ENCODE measurements around the gene NES.

NES gene

DNA sequence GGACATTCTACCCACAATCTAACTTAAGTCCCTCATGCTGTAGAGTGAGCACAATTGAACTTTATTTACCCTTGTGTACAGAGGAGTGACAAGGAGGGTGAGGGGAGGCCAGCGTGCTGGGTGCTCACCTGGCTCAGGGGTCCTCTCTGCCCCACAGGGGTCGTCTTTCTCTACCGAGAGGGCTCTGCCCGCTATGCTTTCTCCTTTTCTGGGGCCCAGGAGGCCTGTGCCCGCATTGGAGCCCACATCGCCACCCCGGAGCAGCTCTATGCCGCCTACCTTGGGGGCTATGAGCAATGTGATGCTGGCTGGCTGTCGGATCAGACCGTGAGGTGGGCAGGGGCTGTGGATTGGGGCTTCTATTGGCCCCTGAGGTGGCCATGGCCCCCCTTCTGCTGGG is 29.9 kb downstream of the NES start:
- Histone ChIP-seq H3K9ac (ENCODE audit: low read depth in 1 of 2, low read length in 2 of 2) (no peak overlapping the region), H3K9me3 (ENCODE audit: control insufficient read depth in 2 of 2, low read length in 2 of 2) (no peaks in the 10 kb centered on the region), H3K27me3 (ENCODE audit: control insufficient read depth in 2 of 2, insufficient read depth in 2 of 2, low read length in 2 of 2) (peaks cover 0 to 12% of the 10 kb centered on the region in 2 donors), H3K4me3 (ENCODE audit: low read length in 2 of 2) (no peak overlapping the region), H3K27ac (ENCODE audit: low read depth in 2 of 2, low read length in 2 of 2) (no peak overlapping the region), H3K4me1 (ENCODE audit: control insufficient read depth in 2 of 2, insufficient read depth in 2 of 2, low read length in 2 of 2) (no peaks in the 10 kb centered on the region), H3K36me3 (ENCODE audit: control insufficient read depth in 2 of 2, insufficient read depth in 2 of 2, low read length in 2 of 2) (no peaks in the 10 kb centered on the region)

DNA sequence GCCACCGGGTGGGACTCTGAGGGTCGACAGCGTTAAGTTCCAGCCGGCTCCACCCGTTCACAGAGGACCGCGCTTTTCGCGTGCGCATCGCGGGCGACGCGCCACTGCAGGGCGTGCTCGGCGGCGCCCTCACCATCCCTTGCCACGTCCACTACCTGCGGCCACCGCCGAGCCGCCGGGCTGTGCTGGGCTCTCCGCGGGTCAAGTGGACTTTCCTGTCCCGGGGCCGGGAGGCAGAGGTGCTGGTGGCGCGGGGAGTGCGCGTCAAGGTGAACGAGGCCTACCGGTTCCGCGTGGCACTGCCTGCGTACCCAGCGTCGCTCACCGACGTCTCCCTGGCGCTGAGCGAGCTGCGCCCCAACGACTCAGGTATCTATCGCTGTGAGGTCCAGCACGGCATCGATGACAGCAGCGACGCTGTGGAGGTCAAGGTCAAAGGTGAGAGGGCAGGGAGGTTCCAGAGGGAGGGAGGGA is 30.4 kb downstream of the NES start:
- H3K4me1 ChIP-seq (ENCODE audit: control insufficient read depth in 2 of 2, insufficient read depth in 2 of 2, low read length in 2 of 2) = no peaks in the 10 kb centered on the region
- H3K27me3 ChIP-seq (ENCODE audit: control insufficient read depth in 2 of 2, insufficient read depth in 2 of 2, low read length in 2 of 2) = peaks cover 0 to 12% of the 10 kb centered on the region in 2 donors
- H3K9ac ChIP-seq (ENCODE audit: low read depth in 1 of 2, low read length in 2 of 2) = no peak overlapping the region
- no peaks in the 10 kb centered on the region for H3K36me3 ChIP-seq (ENCODE audit: control insufficient read depth in 2 of 2, insufficient read depth in 2 of 2, low read length in 2 of 2)
- H3K4me3 ChIP-seq (ENCODE audit: low read length in 2 of 2) = no peak overlapping the region
- no peak overlapping the region for H3K27ac ChIP-seq (ENCODE audit: low read depth in 2 of 2, low read length in 2 of 2)
- no peaks in the 10 kb centered on the region for H3K9me3 ChIP-seq (ENCODE audit: control insufficient read depth in 2 of 2, low read length in 2 of 2)

DNA sequence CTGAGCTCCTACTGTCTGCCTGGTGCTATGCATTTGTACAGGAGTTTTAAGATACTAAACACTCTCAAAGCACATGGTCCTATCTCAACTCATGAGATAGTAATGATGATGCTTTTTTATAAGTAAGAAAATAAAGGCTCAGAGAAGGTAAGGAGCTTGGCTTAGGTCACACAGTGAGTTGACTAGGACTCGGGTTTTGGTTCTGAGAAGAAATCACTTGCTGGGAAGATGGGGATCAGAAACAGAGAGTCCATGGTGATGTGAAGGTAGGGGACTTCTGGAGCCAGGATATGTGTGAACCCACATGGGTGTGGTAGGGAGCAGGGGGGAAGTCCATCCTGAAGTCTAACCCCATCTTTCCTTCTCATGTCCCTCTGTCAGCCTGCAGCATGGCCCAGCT is 31.5 kb downstream of the NES start:
- Histone ChIP-seq H3K27ac (ENCODE audit: low read depth in 2 of 2, low read length in 2 of 2) (no peak overlapping the region), H3K27me3 (ENCODE audit: control insufficient read depth in 2 of 2, insufficient read depth in 2 of 2, low read length in 2 of 2) (peaks cover 9 to 17% of the 10 kb centered on the region in 2 donors), H3K4me3 (ENCODE audit: low read length in 2 of 2) (no peak overlapping the region), H3K9me3 (ENCODE audit: control insufficient read depth in 2 of 2, low read length in 2 of 2) (no peaks in the 10 kb centered on the region), H3K36me3 (ENCODE audit: control insufficient read depth in 2 of 2, insufficient read depth in 2 of 2, low read length in 2 of 2) (no peaks in the 10 kb centered on the region), H3K4me1 (ENCODE audit: control insufficient read depth in 2 of 2, insufficient read depth in 2 of 2, low read length in 2 of 2) (no peaks in the 10 kb centered on the region), H3K9ac (ENCODE audit: low read depth in 1 of 2, low read length in 2 of 2) (no peak overlapping the region)

DNA sequence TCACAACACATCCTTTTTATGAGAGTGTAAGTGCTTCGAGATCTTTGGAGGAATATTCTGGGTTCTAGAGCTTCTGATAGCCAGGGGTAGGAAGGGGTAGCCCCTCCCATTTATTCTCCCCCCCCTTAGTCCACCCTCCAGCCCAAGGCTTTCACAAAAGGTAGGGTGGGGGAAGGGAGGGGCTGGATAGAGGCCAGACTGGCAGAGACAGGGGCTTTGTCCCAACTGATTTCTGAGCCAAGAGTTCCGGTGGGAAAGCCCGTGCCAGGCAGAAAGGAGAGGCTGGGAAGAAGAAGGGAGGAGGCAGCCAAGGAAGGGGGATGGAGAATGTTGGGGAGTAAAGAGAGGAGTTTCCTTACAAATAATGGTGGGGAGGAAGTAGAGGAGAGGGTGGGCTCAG is 32.2 kb downstream of the NES start:
- Histone ChIP-seq H3K4me1 (ENCODE audit: control insufficient read depth in 2 of 2, insufficient read depth in 2 of 2, low read length in 2 of 2) (no peaks in the 10 kb centered on the region), H3K9ac (ENCODE audit: low read depth in 1 of 2, low read length in 2 of 2) (no peak overlapping the region), H3K36me3 (ENCODE audit: control insufficient read depth in 2 of 2, insufficient read depth in 2 of 2, low read length in 2 of 2) (no peaks in the 10 kb centered on the region), H3K27ac (ENCODE audit: low read depth in 2 of 2, low read length in 2 of 2) (no peak overlapping the region), H3K27me3 (ENCODE audit: control insufficient read depth in 2 of 2, insufficient read depth in 2 of 2, low read length in 2 of 2) (peaks cover 9 to 19% of the 10 kb centered on the region in 2 donors), H3K4me3 (ENCODE audit: low read length in 2 of 2) (no peak overlapping the region), H3K9me3 (ENCODE audit: control insufficient read depth in 2 of 2, low read length in 2 of 2) (no peaks in the 10 kb centered on the region)

DNA sequence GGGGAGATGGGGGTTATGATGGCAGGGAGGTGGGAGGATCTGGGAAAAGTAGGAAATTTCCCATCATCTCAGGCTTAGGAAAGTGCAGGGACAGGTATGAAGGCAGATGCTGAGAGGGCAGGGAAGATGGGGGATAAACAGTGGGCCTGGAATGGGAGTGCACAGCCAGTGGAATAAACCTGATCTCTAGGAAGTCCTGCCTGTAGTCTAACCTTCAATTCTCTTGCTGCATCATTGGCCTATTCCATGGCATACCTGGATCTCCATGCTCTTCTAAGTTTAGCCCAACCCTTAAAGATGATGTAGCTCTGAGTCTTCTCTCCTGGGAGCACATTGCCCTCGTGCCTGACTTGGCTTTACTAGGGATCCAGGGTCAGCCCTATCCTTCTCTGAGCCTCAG is 32.6 kb downstream of the NES start:
- Histone ChIP-seq H3K27me3 (ENCODE audit: control insufficient read depth in 2 of 2, insufficient read depth in 2 of 2, low read length in 2 of 2) (peaks cover 12 to 23% of the 10 kb centered on the region in 2 donors), H3K36me3 (ENCODE audit: control insufficient read depth in 2 of 2, insufficient read depth in 2 of 2, low read length in 2 of 2) (no peaks in the 10 kb centered on the region), H3K4me1 (ENCODE audit: control insufficient read depth in 2 of 2, insufficient read depth in 2 of 2, low read length in 2 of 2) (no peaks in the 10 kb centered on the region), H3K9ac (ENCODE audit: low read depth in 1 of 2, low read length in 2 of 2) (no peak overlapping the region), H3K27ac (ENCODE audit: low read depth in 2 of 2, low read length in 2 of 2) (no peak overlapping the region), H3K4me3 (ENCODE audit: low read length in 2 of 2) (no peak overlapping the region), H3K9me3 (ENCODE audit: control insufficient read depth in 2 of 2, low read length in 2 of 2) (no peaks in the 10 kb centered on the region)

DNA sequence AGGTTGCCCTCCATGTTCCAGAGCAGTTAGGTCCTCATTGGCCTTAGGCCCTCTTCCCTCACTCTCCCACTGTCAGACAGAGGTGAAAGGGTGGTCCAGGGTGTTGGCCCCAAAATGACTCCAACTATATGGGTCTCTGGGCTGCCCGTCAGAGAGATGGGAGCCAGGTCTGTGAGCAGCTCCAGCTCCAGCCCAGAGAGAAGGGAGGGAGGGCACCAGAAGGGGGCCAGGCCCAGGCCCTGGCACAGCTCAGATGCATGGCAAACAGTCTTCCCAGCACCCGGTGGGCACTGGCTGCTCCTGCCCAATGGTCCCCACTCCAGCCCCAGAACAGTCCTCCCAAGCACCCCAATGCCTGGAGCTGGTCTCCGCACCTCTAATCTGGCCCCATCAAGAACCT is 33.1 kb downstream of the NES start:
- Histone ChIP-seq H3K9me3 (ENCODE audit: control insufficient read depth in 2 of 2, low read length in 2 of 2) (no peaks in the 10 kb centered on the region), H3K27ac (ENCODE audit: low read depth in 2 of 2, low read length in 2 of 2) (no peak overlapping the region), H3K4me3 (ENCODE audit: low read length in 2 of 2) (no peak overlapping the region), H3K36me3 (ENCODE audit: control insufficient read depth in 2 of 2, insufficient read depth in 2 of 2, low read length in 2 of 2) (no peaks in the 10 kb centered on the region), H3K27me3 (ENCODE audit: control insufficient read depth in 2 of 2, insufficient read depth in 2 of 2, low read length in 2 of 2) (peaks cover 17 to 26% of the 10 kb centered on the region in 2 donors), H3K4me1 (ENCODE audit: control insufficient read depth in 2 of 2, insufficient read depth in 2 of 2, low read length in 2 of 2) (no peaks in the 10 kb centered on the region), H3K9ac (ENCODE audit: low read depth in 1 of 2, low read length in 2 of 2) (no peak overlapping the region)

DNA sequence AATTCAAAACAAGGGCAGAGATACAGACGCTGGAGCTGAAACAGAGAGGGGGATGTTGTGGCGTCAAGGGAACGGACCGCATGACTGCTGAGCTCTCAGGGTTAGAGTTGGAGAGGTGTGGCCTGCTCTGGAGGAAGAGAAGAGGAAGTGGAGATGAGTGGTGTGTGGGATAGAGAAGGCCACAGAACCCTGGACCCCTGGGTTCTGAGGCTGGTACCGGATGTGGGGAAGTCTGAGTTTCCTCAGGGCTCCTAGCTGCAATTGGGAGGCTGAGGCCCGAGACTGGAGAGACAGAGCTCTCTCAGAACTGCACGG is 33.5 kb downstream of the NES start:
- no peaks in the 10 kb centered on the region for H3K9me3 ChIP-seq (ENCODE audit: control insufficient read depth in 2 of 2, low read length in 2 of 2)
- no peaks in the 10 kb centered on the region for H3K4me1 ChIP-seq (ENCODE audit: control insufficient read depth in 2 of 2, insufficient read depth in 2 of 2, low read length in 2 of 2)
- no peak overlapping the region for H3K4me3 ChIP-seq (ENCODE audit: low read length in 2 of 2)
- H3K36me3 ChIP-seq (ENCODE audit: control insufficient read depth in 2 of 2, insufficient read depth in 2 of 2, low read length in 2 of 2) = no peaks in the 10 kb centered on the region
- no peak overlapping the region for H3K9ac ChIP-seq (ENCODE audit: low read depth in 1 of 2, low read length in 2 of 2)
- H3K27me3 ChIP-seq (ENCODE audit: control insufficient read depth in 2 of 2, insufficient read depth in 2 of 2, low read length in 2 of 2) = peaks cover 20 to 31% of the 10 kb centered on the region in 2 donors
- no peak overlapping the region for H3K27ac ChIP-seq (ENCODE audit: low read depth in 2 of 2, low read length in 2 of 2)

DNA sequence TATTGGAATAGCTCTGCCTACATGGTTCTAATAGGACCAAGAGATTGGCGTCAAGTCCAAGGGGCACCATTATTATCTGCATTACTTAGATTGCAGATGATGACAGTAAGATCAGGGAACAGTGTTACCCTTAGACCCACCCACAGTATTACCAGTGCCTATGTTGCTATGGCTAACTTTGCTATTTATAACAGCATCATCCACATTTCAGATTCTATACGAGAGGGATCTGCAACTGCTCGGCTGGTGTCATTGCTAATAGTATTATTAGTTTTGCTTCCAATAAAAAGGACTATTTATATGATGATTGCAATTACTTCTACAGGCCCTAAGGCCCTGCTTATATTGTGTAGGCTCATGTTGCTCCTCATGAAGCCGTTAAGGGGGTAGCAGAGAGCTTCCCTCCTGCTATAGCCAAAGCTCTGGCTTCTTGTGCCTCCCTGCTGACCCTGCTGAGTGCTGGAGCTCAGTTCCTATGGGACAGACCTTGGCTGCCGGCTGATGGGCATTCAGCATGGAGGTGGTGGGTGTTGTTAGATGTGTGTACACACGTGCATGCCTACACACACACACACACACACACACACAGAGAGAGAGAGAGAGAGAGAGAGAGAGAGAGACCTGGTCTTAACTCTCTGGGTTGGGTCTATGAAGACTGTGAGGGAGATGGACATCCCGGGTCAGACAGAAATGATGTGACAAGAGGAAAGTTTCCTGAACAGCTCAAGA is 34.0 kb downstream of the NES start:
- Histone ChIP-seq H3K36me3 (ENCODE audit: control insufficient read depth in 2 of 2, insufficient read depth in 2 of 2, low read length in 2 of 2) (no peaks in the 10 kb centered on the region), H3K27ac (ENCODE audit: low read depth in 2 of 2, low read length in 2 of 2) (no peak overlapping the region), H3K4me1 (ENCODE audit: control insufficient read depth in 2 of 2, insufficient read depth in 2 of 2, low read length in 2 of 2) (no peaks in the 10 kb centered on the region), H3K9me3 (ENCODE audit: control insufficient read depth in 2 of 2, low read length in 2 of 2) (no peaks in the 10 kb centered on the region), H3K4me3 (ENCODE audit: low read length in 2 of 2) (no peak overlapping the region), H3K9ac (ENCODE audit: low read depth in 1 of 2, low read length in 2 of 2) (no peak overlapping the region), H3K27me3 (ENCODE audit: control insufficient read depth in 2 of 2, insufficient read depth in 2 of 2, low read length in 2 of 2) (peaks cover 25 to 32% of the 10 kb centered on the region in 2 donors)

DNA sequence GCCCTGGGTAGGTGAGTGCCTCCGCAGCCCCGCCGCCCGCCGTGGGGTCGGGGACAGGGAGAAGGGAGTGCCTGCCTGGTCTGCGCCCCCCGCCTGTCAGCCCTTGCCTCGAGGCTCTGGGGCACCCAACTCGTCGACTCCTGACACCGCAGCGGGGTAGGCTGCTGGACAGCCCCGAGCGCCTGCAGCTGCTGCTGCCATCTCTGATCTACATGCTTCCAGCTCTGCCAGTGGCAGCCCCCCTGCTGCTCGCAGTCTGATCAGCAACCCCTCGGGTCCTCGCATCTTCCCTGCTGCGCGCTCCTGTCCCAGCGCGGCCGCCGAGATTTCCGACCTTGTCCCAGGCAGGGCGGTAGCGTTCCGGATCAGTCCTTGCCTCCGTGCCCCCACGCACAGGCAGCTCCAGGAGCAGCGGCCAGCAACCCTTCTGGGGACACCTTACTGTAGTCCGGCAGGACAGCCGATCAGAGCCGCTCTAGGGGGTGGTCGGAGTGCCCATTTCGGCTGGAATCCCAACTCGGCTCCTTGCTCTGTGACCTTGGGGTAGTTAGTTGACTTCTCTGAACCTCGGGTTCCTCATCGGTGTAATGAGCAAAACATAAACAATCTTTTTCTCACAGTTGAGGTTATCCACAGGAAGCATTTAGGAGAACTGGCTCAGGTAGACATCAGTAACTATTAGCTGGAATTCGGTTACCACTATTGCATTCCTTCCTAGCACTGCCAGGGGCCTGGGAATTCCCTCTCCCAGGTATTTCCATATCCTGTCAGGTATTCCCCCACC is 34.8 kb downstream of the NES start:
- Histone ChIP-seq H3K4me1 (ENCODE audit: control insufficient read depth in 2 of 2, insufficient read depth in 2 of 2, low read length in 2 of 2) (no peaks in the 10 kb centered on the region), H3K4me3 (ENCODE audit: low read length in 2 of 2) (no peak overlapping the region), H3K27me3 (ENCODE audit: control insufficient read depth in 2 of 2, insufficient read depth in 2 of 2, low read length in 2 of 2) (peaks cover 30 to 36% of the 10 kb centered on the region in 2 donors), H3K9me3 (ENCODE audit: control insufficient read depth in 2 of 2, low read length in 2 of 2) (no peaks in the 10 kb centered on the region), H3K36me3 (ENCODE audit: control insufficient read depth in 2 of 2, insufficient read depth in 2 of 2, low read length in 2 of 2) (no peaks in the 10 kb centered on the region), H3K27ac (ENCODE audit: low read depth in 2 of 2, low read length in 2 of 2) (no peak overlapping the region), H3K9ac (ENCODE audit: low read depth in 1 of 2, low read length in 2 of 2) (no peak overlapping the region)

DNA sequence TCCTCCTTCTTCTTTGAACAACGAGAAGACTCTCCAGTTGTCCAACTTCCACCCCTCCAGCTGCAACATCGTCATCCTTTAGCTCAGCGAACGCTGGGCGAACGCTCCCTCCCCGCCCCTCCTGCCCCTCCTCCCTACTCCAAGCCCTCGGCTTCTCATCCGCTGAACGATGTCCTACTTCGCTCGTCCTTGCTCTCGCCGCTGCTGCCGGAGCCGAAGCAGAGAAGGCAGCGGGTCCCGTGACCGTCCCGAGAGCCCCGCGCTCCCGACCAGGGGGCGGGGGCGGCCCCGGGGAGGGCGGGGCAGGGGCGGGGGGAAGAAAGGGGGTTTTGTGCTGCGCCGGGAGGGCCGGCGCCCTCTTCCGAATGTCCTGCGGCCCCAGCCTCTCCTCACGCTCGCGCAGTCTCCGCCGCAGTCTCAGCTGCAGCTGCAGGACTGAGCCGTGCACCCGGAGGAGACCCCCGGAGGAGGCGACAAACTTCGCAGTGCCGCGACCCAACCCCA is 35.4 kb downstream of the NES start, which contains the start of gene BCAN:
BCAN (plus strand) TSS at position 357 of the 504 bp plus-strand sequence. CDS start 3,938 bp downstream, outside the sequence.
- Histone ChIP-seq H3K27me3 (ENCODE audit: control insufficient read depth in 2 of 2, insufficient read depth in 2 of 2, low read length in 2 of 2) (peaks cover 30 to 36% of the 10 kb centered on the region in 2 donors), H3K4me1 (ENCODE audit: control insufficient read depth in 2 of 2, insufficient read depth in 2 of 2, low read length in 2 of 2) (no peaks in the 10 kb centered on the region), H3K9me3 (ENCODE audit: control insufficient read depth in 2 of 2, low read length in 2 of 2) (no peaks in the 10 kb centered on the region), H3K9ac (ENCODE audit: low read depth in 1 of 2, low read length in 2 of 2) (no peak within 1 kb of the TSS), H3K27ac (ENCODE audit: low read depth in 2 of 2, low read length in 2 of 2) (no peak within 1 kb of the TSS), H3K36me3 (ENCODE audit: control insufficient read depth in 2 of 2, insufficient read depth in 2 of 2, low read length in 2 of 2) (no peaks in the 10 kb centered on the region), H3K4me3 (ENCODE audit: low read length in 2 of 2) (peak within 1 kb of the TSS in 1 of 2 donors; percentile 20)
